GM10847 (cell line): ENCODE measurements around the gene RBM20.

Experiments used
- POLR2A ChIP-seq: IDR thresholded peaks from 2 replicates; pipeline ENCODE4 v1.6.1; 2011; ENCODE audit not compliant: insufficient read length; ENCODE audit errors: extremely low read depth

Gene RBM20

GRCh38 chr10:110754375-110755105 is 110.4 kb downstream of the RBM20 start:
- TF ChIP-seq POLR2A, result no peak

GRCh38 chr10:110755781-110756180 is 111.6 kb downstream of the RBM20 start:
- TF ChIP-seq POLR2A, result no peak

- TF ChIP-seq POLR2A, result no peak
Observed at GRCh38 chr10:110756876-110757275, 112.7 kb downstream of the RBM20 start.

GRCh38 chr10:110757586-110757985 is 113.5 kb downstream of the RBM20 start:
- no peak for TF ChIP-seq POLR2A

- no peak for TF ChIP-seq POLR2A
Observed at GRCh38 chr10:110758128-110758765, 114.1 kb downstream of the RBM20 start.

- TF ChIP-seq POLR2A, result no peak
Observed at GRCh38 chr10:110758898-110759297, 114.8 kb downstream of the RBM20 start.

- no peak for TF ChIP-seq POLR2A
Observed at GRCh38 chr10:110759523-110759922, 115.4 kb downstream of the RBM20 start.

GRCh38 chr10:110762109-110762848 is 118.1 kb downstream of the RBM20 start:
- no peak for TF ChIP-seq POLR2A

GRCh38 chr10:110762849-110763211 is 118.7 kb downstream of the RBM20 start:
- TF ChIP-seq POLR2A, result no peak

- TF ChIP-seq POLR2A, result no peak
Observed at GRCh38 chr10:110764378-110764777, 120.2 kb downstream of the RBM20 start.

- TF ChIP-seq POLR2A, result no peak
Observed at GRCh38 chr10:110764793-110765512, 120.8 kb downstream of the RBM20 start.

GRCh38 chr10:110765513-110766319 is 121.6 kb downstream of the RBM20 start:
- no peak for TF ChIP-seq POLR2A

- TF ChIP-seq POLR2A, result no peak
Observed at GRCh38 chr10:110770243-110770642, 126.1 kb downstream of the RBM20 start.

- no peak for TF ChIP-seq POLR2A
Observed at GRCh38 chr10:110771486-110771885, 127.3 kb downstream of the RBM20 start.

- no peak for TF ChIP-seq POLR2A
Observed at GRCh38 chr10:110771991-110772390, 127.9 kb downstream of the RBM20 start.
